Stimulated activated naive B cell treated with anti-CD40 and anti-IgM and Interleukin-4, amounts not matched to agents 10 μg/mL and 1 μg/mL and 100 μg/mL, for 72 hours (primary cell): ENCODE data around the gene MPL.
"Not testable (repeated sequence)": the region's sequence is repeated elsewhere in the genome, so short reads cannot be mapped to it uniquely, and the experiment has no call there.

Source experiments
- ATAC-seq, 2 donors: fragments of 150-1000 bp; cut with Tn5 transposase; replicated peaks; 2 replicates each; pipeline ENCODE4 v1.10.0; 2021; ENCODE audit warnings: moderate library complexity in 1 of 2
- DNase-seq: peaks from one replicate; pipeline ENCODE4 v3.0.0; 2021
- H3K27ac Mint-ChIP-seq: one replicate; pipeline ENCODE4 v1.8.0; 2022; ENCODE audit warnings: mild to moderate bottlenecking, mixed read lengths
- H3K27me3 Mint-ChIP-seq, 2 donors: one replicate each; pipeline ENCODE4 v1.8.0; 2022; ENCODE audit warnings: mixed read lengths in 2 of 2
- H3K36me3 Mint-ChIP-seq, 2 donors: one replicate each; pipeline ENCODE4 v1.8.0; 2022; ENCODE audit warnings: mixed read lengths in 2 of 2, mild to moderate bottlenecking in 1 of 2
- H3K4me1 Mint-ChIP-seq, 2 donors: one replicate each; pipeline ENCODE4 v1.8.0; 2022; ENCODE audit warnings: mixed read lengths in 2 of 2, mild to moderate bottlenecking in 1 of 2
- H3K4me3 Mint-ChIP-seq, 2 donors: one replicate each; pipeline ENCODE4 v1.8.0; 2022; ENCODE audit warnings: mild to moderate bottlenecking in 2 of 2, mixed read lengths in 2 of 2, moderate library complexity in 1 of 2
- H3K9me3 Mint-ChIP-seq, 2 donors: one replicate each; pipeline ENCODE4 v1.8.0; 2022; ENCODE audit warnings: mixed read lengths in 2 of 2, mild to moderate bottlenecking in 1 of 2

Gene MPL

DNA sequence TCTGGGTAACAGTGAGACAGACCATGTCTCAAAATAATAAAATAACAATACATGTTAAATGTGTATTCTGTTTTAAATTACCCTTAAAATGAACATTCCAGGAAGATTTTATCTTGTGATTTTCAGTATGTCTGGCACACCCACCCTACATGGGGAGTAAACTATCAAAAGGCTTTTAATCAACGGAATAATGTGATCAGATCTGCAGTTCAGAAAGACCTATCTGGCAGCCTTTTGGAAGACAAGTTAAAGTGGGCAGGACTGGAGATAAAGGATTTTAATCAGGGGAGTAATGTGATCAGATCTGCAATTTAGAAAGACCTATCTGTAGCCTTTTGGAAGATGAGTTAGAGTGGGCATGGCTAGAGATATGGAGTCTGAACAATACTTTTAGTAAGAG lies 41.9 kb downstream of the MPL start:
- H3K36me3 Mint-ChIP-seq: peaks cover 37 to 47% of the 10 kb centered on the region in 2 donors
- DNase-seq (no peak), ATAC-seq (no peak)
- H3K27me3 Mint-ChIP-seq: no peaks in the 10 kb centered on the region
- H3K27ac Mint-ChIP-seq: no peak overlapping the region
- H3K9me3 Mint-ChIP-seq: no peaks in the 10 kb centered on the region
- peaks cover 11 to 17% of the 10 kb centered on the region in 2 donors for H3K4me1 Mint-ChIP-seq
- H3K4me3 Mint-ChIP-seq: no peak overlapping the region

DNA sequence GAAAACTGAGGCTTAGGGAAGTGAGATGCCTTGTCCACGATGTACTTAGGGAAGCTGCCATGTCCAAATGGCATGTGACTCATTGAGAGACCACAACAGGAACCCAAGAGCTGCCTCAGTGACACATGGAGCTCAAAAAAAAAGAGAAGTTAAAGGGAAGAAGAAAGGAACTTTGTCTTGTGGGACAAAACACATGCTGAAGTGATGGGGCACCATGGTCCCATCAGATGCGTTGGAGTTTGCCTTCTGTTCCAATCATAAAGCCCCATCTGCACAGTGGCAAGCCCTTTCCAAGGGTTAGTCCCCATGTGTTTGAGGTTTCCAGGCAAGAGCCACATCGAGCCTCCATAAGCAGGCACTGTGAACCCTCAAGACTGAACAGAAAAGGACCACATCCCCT lies 44.0 kb downstream of the MPL start:
- Mint-ChIP-seq H3K36me3 (peaks cover 40 to 52% of the 10 kb centered on the region in 2 donors), H3K27me3 (no peaks in the 10 kb centered on the region), H3K4me1 (peaks cover 7 to 11% of the 10 kb centered on the region in 2 donors), H3K27ac (peak overlapping the region; percentile 48), H3K9me3 (no peaks in the 10 kb centered on the region), H3K4me3 (no peak overlapping the region)
- DNase-seq (no peak), ATAC-seq (peak; percentile 33 to 34)

DNA sequence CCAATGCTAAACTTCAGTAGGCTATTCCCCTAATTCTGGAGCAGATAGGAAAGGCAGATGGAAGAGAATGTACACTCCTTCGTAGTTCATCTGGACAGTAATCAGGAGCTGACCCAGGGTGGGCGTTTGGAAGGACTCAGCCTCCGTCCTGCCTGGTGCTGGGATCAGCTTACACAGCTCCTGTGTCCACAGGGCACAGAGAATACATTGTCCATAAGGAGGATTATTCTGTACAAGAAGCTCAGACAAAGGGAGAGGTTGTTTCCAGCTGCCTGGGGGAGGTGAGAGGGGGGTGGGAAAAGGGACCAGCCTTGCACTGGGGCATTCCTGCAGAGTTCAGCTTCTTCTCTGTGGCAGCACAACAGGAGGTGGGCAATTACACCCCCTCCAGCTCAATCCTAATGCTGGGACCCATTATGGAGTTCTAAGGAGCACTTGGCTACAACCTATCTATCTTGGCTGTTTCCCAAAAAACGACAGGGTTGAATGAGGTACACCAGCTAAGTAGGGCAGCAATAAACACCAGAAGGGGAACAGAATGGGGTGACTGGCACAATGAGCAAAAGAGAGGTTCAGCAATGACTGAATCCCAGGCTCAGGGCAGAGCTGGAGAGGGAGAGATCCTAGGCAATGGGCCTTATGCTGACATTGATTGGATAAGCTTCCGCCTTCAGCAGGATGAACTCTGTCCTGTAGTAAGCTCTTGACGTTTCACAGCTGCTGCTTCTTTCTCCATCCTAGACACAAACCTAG lies 44.6 kb downstream of the MPL start:
- DNase-seq (no peak), ATAC-seq (no peak)
- H3K9me3 Mint-ChIP-seq: no peaks in the 10 kb centered on the region
- H3K36me3 Mint-ChIP-seq: peaks cover 41 to 58% of the 10 kb centered on the region in 2 donors
- peaks cover 7 to 11% of the 10 kb centered on the region in 2 donors for H3K4me1 Mint-ChIP-seq
- peak overlapping the region; percentile 48 for H3K27ac Mint-ChIP-seq
- no peaks in the 10 kb centered on the region for H3K27me3 Mint-ChIP-seq
- H3K4me3 Mint-ChIP-seq: no peak overlapping the region

DNA sequence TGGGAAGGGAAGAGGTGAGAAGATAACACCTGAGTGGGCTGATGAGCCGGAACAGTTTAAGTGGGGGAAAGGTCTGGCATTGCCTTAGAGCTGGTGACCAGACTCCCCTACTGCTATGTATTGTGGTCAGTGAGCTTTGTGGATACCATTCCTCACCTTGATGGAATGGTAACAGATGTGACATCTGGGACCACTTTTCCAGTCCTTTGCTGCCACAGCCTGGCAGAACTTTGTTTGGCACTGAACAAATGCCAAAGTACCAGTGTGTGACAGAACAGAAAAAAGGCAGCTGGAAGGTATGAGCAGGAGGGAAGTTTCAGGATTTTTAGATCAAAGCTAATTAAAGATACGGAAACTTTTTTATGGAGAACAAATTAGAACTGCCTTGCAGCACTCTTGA lies 45.8 kb downstream of the MPL start:
- H3K27me3 Mint-ChIP-seq: no peaks in the 10 kb centered on the region
- H3K36me3 Mint-ChIP-seq: peaks cover 37 to 61% of the 10 kb centered on the region in 2 donors
- H3K4me1 Mint-ChIP-seq: peaks cover 13 to 21% of the 10 kb centered on the region in 2 donors
- H3K9me3 Mint-ChIP-seq: no peaks in the 10 kb centered on the region
- H3K4me3 Mint-ChIP-seq: no peak overlapping the region
- no peak for ATAC-seq
- no peak for DNase-seq
- no peak overlapping the region for H3K27ac Mint-ChIP-seq

DNA sequence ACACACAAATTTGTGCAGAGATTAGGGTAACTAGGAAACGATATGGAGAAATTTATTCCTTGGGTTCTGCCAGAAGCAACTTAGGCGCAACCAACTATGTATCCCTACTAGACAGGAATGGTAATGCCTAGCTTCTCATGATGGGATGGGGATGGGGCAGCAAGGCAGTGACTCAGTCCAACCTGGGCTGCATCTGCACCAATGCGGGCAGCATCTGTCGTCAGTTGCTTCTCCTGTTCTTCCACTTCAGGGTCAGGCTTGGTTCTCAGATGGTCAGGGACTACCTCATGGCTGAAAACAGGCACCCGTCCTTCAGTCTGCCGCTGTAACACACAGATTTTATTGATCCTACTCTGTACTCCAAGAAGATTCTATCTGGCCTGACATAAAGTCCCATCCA lies 49.1 kb downstream of the MPL start:
- H3K4me3 Mint-ChIP-seq: no peak overlapping the region
- H3K4me1 Mint-ChIP-seq: peaks cover 25 to 27% of the 10 kb centered on the region in 2 donors
- H3K9me3 Mint-ChIP-seq: no peaks in the 10 kb centered on the region
- ATAC-seq (no peak), DNase-seq (no peak)
- H3K27ac Mint-ChIP-seq: no peak overlapping the region
- H3K36me3 Mint-ChIP-seq: peaks cover 29 to 50% of the 10 kb centered on the region in 2 donors
- H3K27me3 Mint-ChIP-seq: no peaks in the 10 kb centered on the region

DNA sequence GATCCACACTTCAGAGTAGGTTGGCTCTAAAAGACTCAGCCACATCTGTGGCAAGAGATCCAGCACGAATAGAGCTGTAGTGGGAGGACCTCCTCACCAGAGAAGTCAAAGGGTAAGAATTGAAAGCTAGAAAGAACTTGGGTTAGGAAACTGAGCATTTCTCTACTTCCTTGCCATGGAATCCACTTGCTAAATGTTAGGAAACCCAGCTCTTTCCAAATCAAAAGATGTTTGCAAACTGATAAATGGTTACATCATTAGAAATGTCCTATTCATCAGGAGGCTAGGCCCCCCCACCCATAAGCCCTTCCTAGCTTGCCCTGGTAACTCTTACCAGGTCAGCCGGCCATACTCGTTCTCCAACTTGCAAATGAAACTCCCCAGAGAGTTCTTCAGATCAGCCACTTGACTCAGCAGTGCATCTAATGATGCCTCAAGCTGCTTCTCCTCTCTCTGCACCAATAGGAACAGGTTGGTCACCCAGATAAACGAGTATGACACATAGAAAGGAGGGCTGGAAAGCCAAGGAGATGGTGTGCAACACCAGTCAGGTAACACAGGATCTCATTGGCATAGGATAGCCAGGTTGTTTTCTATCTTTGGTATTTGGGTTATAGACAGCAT lies 50.5 kb downstream of the MPL start:
- H3K27ac Mint-ChIP-seq: peak overlapping the region; percentile 96
- peak overlapping the region; percentile 96 to 99 for H3K4me3 Mint-ChIP-seq
- peaks cover 23 to 25% of the 10 kb centered on the region in 2 donors for H3K4me1 Mint-ChIP-seq
- no peaks in the 10 kb centered on the region for H3K9me3 Mint-ChIP-seq
- no peak for DNase-seq
- H3K36me3 Mint-ChIP-seq: peaks cover 23 to 38% of the 10 kb centered on the region in 2 donors
- H3K27me3 Mint-ChIP-seq: no peaks in the 10 kb centered on the region
- ATAC-seq: no peak

DNA sequence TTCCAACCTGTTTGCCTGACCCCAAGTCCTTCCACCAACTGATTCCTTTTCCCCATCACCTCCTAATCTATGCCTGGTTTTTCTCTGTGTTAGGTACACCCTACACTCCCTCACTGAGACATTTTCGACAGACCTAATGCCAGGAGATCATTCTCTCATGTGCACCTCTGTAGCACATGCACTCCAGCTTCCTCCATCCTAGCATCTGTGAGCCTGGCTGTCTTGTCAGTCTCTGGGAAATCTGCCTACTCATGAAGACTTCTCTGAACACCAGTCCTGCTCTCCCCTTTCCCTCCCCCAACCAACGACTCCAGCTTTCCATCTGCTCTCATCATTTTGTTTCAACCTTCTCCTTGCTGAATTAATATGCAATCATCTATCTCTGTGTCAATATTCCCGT lies 51.0 kb downstream of the MPL start:
- H3K36me3 Mint-ChIP-seq: peaks cover 19 to 36% of the 10 kb centered on the region in 2 donors
- ATAC-seq: no peak
- H3K4me3 Mint-ChIP-seq: peak overlapping the region; percentile 96 to 99
- peaks cover 27 to 28% of the 10 kb centered on the region in 2 donors for H3K4me1 Mint-ChIP-seq
- no peaks in the 10 kb centered on the region for H3K27me3 Mint-ChIP-seq
- H3K27ac Mint-ChIP-seq: peak overlapping the region; percentile 96
- no peaks in the 10 kb centered on the region for H3K9me3 Mint-ChIP-seq
- DNase-seq: no peak

DNA sequence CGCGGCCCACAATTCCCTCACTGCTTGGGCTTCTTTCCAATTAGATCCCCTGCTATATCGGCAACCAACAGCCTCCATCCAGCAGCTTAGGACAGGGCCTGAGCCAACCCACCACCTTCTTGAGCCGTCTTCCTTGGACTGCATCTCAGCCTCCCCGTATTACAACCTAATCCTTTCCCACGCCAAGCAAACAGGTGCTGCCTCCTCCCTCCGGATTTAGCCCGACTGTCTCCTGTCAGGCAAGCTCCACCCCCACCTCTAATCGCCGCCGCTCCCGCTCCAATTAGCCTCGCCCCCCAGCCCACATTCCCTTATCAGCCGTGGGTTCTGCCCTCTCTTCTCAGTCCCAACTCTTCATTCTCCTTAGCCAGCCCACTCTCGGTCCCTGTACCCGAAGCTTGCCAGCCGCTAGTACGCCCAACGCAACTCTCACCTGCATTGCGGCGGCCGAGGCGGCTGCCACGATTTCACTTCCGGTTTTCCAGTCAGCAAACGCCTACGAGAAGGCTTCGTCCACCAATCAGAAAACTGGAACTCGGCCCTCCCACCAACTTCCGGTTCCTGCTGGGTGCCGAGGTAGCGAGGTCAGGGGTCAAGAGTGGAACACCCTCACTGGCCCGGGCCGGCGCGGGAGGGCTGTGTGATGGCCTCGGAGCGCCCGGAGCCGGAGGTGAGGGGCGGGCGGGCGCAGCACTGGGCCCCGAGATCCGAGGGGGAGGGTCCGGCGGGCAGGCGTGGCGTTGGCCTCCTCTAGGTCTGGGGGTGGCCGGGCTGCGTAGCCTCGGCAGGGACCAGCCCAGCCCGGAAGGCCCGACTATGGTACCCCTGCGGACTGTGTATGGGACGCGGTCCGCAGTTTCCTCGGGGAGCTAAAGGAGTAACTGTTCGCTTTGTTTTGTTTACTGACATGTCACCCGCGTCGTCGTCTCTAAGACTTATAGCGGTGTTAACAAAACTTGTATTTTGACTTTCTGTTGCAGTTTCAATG lies 52.0 kb downstream of the MPL start, which contains the start of the genes MED8 and SZT2:
Gene MED8, minus strand, starts transcription at position 475 of the 988 bp plus-strand sequence. Its CDS starts 36 bp downstream, at position 439.
Gene SZT2, plus strand, starts transcription at position 574 of the 988 bp plus-strand sequence. Its CDS starts 70 bp downstream, at position 644.
- peak; percentile 97 to 98 for ATAC-seq
- peaks cover 30 to 31% of the 10 kb centered on the region in 2 donors for H3K4me1 Mint-ChIP-seq
- peak within 1 kb of the TSS; percentile 96 to 99 for H3K4me3 Mint-ChIP-seq
- peak; percentile 92 for DNase-seq
- H3K9me3 Mint-ChIP-seq: no peaks in the 10 kb centered on the region
- peaks cover 17 to 38% of the 10 kb centered on the region in 2 donors for H3K36me3 Mint-ChIP-seq
- H3K27ac Mint-ChIP-seq: peak within 1 kb of the TSS; percentile 96
- no peaks in the 10 kb centered on the region for H3K27me3 Mint-ChIP-seq

DNA sequence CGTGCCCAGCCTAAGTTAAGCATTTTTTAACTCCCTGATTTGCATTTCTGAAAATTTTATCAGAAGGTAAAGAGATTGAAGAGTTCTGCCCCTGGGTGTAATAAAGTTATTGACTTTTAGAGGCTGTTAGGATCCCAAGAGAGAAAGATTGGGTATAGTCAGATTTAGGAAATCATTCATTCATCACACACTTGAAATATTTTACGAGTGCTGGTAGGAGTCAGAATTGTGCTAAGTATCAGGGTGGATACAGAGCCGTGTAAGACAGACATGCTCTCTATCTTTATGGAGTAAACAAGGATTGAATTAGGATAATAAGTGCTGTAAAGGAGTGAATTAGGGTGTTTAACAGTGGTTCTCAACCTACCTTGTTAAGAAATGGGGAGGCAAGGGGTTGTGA lies 55.1 kb downstream of the MPL start:
- no peaks in the 10 kb centered on the region for H3K9me3 Mint-ChIP-seq
- H3K27ac Mint-ChIP-seq: no peak overlapping the region
- ATAC-seq: no peak
- no peak for DNase-seq
- H3K4me3 Mint-ChIP-seq: no peak overlapping the region
- H3K36me3 Mint-ChIP-seq: peaks cover 12 to 29% of the 10 kb centered on the region in 2 donors
- H3K4me1 Mint-ChIP-seq: peaks cover 33 to 41% of the 10 kb centered on the region in 2 donors
- H3K27me3 Mint-ChIP-seq: no peaks in the 10 kb centered on the region

DNA sequence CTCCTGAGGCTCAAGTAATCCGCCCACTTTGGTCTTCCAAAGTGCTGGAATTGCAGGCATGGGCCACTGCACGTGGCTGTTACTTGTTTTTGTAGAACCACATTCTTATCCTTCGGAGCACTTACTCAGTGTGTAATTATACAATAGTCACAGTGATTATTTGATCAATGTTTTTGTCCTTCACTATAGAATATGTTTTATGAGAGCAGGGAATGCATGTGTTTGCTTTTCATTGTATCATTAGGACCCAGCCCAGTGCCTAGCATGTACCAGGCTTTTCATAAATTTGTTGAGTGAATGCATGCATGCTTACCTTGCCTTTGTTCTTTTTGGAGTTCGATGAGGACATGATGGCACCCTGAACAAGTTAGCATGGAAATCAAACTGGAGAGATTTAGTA lies 57.9 kb downstream of the MPL start:
- DNase-seq: no peak
- Mint-ChIP-seq H3K27ac (no peak overlapping the region), H3K4me3 (no peak overlapping the region)

DNA sequence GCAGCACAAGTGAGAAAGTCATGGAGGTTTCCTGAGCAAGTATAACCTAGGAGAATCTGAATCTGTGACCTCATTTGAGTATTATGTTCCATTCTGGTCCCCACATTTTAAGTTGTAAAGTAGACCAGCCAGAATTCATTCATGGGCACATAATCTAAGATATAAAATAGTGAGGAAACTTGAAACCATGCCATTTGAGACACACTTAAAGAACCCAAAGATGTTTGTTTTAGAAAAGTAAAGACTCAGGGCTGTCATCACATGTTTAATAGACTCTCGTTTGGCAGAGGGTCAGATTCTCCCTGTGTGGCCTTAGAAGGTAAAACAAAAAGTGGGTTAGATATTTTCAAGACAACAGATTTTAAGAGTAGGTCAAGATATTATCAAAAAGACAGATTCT lies 58.4 kb downstream of the MPL start:
- H3K27me3 Mint-ChIP-seq: no peaks in the 10 kb centered on the region
- H3K9me3 Mint-ChIP-seq: no peaks in the 10 kb centered on the region
- peaks cover 17 to 20% of the 10 kb centered on the region in 2 donors for H3K4me1 Mint-ChIP-seq
- peaks cover 7 to 32% of the 10 kb centered on the region in 2 donors for H3K36me3 Mint-ChIP-seq
- DNase-seq (no peak), ATAC-seq (no peak)
- no peak overlapping the region for H3K27ac Mint-ChIP-seq
- H3K4me3 Mint-ChIP-seq: no peak overlapping the region

More for the DNA sequence above, 57.9 kb downstream of the MPL start:
- Mint-ChIP-seq H3K36me3 (peaks cover 7 to 32% of the 10 kb centered on the region in 2 donors), H3K4me1 (peaks cover 18 to 20% of the 10 kb centered on the region in 2 donors), H3K27me3 (no peaks in the 10 kb centered on the region), H3K9me3 (no peaks in the 10 kb centered on the region)
- ATAC-seq: no peak

DNA sequence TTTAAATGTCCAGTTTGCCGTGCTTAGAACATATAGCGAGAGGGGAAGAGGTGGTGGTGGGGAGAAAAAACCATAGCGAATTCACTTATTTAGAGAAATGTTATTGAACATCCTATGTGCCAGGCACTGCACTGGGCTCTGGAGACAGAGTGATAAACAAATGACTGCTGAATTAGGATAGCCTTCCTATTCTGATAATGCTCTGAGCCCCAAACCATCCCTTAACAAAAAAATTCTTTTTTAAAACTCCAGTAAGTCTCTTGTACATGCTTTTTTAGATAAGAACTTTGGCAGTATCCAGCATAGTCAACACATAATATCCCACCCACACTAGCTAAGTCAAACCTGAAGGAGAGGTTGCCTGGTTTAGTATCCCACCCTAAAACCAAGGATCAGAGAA lies 60.6 kb downstream of the MPL start:
- Mint-ChIP-seq H3K27me3 (no peaks in the 10 kb centered on the region), H3K27ac (no peak overlapping the region), H3K36me3 (peaks cover 13 to 45% of the 10 kb centered on the region in 2 donors), H3K9me3 (no peaks in the 10 kb centered on the region), H3K4me1 (peaks cover 22 to 33% of the 10 kb centered on the region in 2 donors), H3K4me3 (no peak overlapping the region)
- ATAC-seq (no peak), DNase-seq (no peak)

DNA sequence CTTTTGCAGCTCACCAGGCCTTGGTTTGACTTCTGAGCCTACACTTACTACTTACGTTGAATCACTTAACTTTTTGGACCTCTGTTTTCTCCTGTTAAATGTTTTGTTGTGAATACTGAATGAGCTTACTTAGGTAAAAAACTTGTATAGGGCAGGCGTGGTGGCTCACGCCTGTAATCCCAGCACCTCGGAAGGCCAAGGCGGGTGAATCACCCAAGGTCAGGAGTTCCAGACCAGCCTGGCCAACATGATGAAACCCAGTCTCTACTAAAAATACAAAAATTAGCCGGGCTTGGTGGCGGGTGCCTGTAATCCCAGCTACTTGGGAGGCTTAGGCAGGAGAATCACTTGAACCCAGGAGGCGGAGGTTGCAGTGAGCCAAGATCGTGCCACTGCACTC lies 62.8 kb downstream of the MPL start:
- not testable (repeated sequence) for ATAC-seq, DNase-seq, H3K4me3 Mint-ChIP-seq, H3K27me3 Mint-ChIP-seq, H3K27ac Mint-ChIP-seq, H3K9me3 Mint-ChIP-seq
- Mint-ChIP-seq H3K4me1 (peaks cover 17 to 25% of the 10 kb centered on the region in 2 donors), H3K36me3 (peaks cover 25 to 52% of the 10 kb centered on the region in 2 donors)
